LNCaP clone FGC (cell line): ENCODE measurements around the gene FAM53A.

Experiments used
- DNase-seq: peaks from one replicate; pipeline ENCODE4 v3.0.0-alpha.2; 2011; ENCODE audit warnings: low read depth
- H3K4me3 ChIP-seq: 2 replicates; pipeline ENCODE4 v1.5.1; 2011; ENCODE audit warnings: mild to moderate bottlenecking, low read depth, low read length, control low read depth
- TF ChIP-seq, protein P1 (sequence below): IDR thresholded peaks from 2 replicates; pipeline ENCODE4 v1.5.1; 2012; ENCODE audit warnings: mild to moderate bottlenecking; ENCODE audit not compliant: control insufficient read depth, insufficient read depth; ENCODE audit errors: extremely low read depth

The FAM53A gene

DNA sequence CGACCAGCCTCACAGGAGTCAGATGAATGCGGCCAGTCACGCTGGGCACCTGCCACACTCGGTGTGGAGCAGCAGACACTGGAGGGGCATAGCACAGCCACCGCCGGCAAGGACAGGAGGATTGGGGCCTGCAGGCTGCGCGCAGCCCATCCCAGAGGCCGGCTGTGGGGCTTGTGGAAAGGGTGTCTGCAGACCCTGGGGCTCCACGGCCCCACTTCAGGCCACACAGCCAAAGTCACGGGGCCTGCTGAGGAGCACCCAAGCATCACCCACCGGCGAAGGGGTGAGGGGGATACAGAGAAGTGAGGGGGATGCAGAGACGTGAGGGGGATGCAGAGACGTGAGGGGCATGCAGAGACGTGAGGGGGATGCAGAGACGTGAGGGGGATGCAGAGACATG lies 70.1 kb downstream of the FAM53A start:
- H3K4me3 ChIP-seq: no peak overlapping the region
- DNase-seq: no peak
- TF ChIP-seq, protein P1, sequence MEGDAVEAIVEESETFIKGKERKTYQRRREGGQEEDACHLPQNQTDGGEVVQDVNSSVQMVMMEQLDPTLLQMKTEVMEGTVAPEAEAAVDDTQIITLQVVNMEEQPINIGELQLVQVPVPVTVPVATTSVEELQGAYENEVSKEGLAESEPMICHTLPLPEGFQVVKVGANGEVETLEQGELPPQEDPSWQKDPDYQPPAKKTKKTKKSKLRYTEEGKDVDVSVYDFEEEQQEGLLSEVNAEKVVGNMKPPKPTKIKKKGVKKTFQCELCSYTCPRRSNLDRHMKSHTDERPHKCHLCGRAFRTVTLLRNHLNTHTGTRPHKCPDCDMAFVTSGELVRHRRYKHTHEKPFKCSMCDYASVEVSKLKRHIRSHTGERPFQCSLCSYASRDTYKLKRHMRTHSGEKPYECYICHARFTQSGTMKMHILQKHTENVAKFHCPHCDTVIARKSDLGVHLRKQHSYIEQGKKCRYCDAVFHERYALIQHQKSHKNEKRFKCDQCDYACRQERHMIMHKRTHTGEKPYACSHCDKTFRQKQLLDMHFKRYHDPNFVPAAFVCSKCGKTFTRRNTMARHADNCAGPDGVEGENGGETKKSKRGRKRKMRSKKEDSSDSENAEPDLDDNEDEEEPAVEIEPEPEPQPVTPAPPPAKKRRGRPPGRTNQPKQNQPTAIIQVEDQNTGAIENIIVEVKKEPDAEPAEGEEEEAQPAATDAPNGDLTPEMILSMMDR: no peak

DNA sequence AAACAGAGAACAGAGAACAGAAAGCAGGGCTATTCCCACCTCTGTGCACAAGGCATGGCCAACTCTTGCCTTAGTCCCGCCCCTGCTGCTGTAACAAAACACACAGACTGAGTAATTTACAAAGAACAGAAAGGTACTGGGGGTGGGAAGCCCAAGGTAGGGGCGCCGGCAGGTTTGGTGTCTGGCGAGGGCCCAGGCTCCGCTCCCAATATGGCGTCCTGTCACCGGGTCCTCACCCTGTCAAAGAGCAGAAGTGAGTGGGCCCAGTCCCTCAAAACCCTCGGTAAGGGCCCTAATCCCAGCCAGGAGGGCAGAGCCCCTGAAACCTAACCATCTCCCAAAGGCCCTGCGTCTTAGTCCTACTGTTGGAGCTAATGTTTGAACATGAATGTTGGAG lies 71.0 kb downstream of the FAM53A start:
- no peak overlapping the region for H3K4me3 ChIP-seq
- TF ChIP-seq, protein P1: no peak
- DNase-seq: no peak

DNA sequence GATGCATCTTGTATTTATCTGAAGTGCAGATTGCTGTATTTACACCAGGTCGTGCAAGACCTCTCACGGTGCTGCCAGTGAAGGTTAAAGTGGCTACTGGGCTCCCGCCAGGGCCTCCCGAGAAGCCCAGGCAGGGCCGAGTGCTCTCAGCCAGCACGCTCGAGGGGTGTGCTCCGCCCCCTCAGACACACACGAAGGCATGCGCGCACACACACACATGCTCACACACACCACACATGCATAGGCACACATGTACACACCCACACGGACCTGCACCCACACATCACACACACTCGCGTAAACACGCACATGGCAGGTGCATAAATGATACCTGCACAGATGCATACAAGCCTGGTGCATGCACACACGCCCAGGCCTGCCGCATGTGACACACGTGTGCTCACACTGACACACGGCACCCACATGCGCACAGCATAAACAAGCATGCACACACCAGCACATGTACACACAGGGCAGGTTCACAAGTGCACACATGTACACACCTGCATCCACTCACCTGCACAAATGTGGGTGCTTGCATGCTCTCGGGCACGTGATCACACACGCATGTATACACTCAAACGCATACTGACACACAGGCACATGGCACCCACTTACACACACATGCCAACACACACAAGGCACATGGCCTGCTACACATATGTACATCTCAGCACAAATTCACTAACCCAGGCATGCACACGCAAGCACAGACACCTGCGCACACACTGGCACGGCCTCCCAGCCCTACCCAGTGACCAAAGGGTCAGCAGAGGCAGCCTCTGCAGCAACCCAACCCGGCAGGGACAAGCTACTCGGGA lies 71.6 kb downstream of the FAM53A start:
- TF ChIP-seq, protein P1: no peak
- no peak overlapping the region for H3K4me3 ChIP-seq
- no peak for DNase-seq

DNA sequence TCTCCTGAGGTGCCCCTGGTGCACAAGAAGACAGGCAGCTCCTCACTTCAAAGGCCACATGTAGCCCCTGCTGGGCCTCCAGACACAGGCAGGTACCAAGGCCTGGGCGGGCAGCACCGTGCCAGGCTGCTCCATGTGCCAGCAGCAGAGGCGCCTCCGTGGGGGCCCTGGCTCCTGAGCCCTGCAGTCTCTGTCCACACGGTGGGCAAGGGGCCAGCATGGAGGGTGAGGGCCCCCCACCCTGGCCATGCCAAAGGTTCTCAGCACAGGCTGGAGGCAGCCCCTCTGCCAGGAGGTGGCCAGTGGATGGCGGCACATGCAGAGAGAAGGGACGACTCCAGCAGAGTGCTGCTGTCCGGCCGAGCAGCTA lies 72.6 kb downstream of the FAM53A start:
- TF ChIP-seq, protein P1: no peak
- DNase-seq: no peak
- H3K4me3 ChIP-seq: no peak overlapping the region

DNA sequence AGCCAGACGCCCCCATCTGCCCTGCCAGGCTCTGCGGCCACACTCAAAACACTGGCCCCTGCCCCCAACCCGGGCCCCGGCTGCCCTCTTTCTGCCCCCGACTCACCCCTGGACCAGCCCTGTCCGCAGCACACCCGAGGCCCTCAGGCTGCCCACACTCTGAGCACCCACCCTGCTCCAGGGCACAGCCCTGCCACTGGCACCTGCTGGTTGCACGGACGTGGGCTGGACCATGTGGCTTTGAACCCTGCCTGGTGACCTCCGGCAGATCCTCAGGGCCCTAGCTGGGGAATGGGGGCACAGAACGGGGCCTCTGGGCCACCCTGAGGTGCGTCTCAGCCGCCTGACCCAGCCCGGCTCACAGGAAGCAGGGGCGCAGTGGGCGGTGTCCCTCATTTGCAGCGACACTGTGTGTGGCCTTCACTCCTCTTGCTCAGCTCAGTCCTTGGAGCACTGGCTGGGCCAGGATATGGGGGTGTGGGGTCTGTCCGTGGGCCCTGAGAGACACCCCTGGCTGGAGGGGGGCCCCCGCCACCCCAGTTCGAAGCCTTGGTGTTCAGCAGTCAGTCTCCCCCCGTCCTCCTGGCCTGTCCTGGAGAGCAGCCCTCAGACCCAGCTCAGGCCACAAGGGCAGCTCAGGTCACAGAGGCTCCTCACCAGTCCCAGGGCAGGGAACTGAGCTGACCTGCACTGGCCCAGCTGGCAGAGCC lies 73.2 kb downstream of the FAM53A start:
- H3K4me3 ChIP-seq: no peak overlapping the region
- DNase-seq: no peak
- TF ChIP-seq, protein P1: no peak

DNA sequence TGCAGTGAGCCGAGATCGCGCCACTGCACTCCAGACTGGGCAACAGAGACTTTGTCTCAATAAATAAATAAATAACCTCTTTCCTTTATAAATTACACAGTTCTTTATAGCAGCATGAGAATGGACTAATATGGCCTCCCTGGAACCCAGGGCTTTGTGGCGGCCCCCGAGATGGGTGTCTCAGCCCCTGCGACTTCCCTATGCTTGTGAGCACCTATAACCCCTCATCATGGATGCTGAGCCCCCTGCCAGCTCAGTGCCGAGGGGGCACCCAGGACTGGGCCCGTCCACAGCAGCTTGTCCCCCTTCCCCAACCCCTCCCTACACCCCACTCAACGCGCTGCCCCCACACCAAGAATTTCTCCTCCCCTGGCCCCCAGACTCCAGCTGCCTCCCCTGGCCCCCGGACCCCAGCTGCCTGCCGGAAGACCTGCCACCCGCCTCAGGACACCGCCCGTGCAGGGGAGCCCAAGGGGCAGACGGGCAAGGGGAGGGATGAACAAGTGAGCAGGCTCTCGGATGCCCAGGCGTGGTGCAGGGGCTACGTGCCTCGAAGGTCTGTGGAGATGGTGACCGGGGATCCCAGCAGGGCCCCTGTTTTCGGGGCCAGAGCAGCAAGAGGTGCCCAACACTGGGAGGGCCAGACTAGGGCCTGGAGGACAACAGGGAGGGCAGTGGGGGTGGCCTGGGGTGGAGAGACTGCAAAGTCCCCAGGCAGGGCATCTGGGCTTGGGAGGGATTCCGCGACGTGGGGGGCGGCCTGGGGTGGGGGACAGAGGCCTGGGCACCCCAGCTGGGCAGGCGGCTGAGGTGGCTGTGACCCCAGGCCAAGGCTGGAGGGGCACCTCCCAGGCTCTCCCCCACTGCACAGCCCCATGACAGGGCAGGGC lies 74.0 kb downstream of the FAM53A start:
- TF ChIP-seq, protein P1: no peak
- no peak overlapping the region for H3K4me3 ChIP-seq
- DNase-seq: no peak
